ENCODE measurements around the gene TMEM134. TPM values are rescaled to one million over a fixed set of nuclear protein-coding genes. Genes with fewer than 3 reads are reported as not detected.

The TMEM134 gene
- total RNA-seq, 1 experiment from 2014 or later = 73.5 TPM

DNA sequence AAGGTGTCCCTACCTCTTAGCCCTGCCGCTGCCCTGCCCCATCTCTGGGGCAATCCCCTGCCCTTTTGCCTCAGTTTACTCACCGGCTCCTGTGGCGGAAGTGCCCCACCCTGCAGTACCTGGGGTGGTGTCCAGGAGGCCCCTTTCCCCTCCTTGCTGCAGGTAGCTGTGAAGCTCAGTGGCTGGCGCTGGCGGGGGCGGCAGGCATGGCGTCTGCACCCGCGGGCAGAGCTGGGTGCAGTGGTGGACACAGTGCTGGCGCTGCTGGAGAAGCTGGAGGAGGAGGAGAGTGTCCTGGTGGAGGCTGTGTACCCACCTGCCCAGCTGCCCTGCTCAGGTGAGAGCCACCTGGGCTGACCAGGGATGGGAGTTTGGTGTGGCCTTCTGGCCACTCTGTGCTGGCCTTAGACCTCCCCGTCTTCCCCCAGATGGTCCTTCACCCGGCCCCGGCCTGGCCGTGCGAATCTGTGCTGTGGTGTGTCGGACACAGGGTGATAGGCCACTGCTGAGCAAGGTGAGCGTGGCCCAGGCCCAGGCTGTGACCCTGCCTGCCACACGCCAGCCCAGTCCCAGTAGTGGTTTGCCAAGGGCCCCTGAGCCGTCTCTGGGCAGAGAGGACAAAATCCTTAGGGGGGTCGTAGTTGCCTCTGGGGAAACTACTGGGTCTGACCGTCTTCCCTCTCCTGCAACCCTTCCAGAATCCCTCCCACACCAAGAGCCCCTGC lies 49.6 kb downstream of the TMEM134 start:
- Histone ChIP-seq H3K79me2 (ENCODE audit: low read length) (no peaks in the 10 kb centered on the region), H4K20me1 (ENCODE audit: low read length) (no peaks in the 10 kb centered on the region), H3K4me1 (ENCODE audit: insufficient read depth, low read length) (peaks cover 13% of the 10 kb centered on the region; the same call in 1 of the 2 replicates), H2AFZ (ENCODE audit: low read length) (no peak overlapping the region), H3K4me3 (ENCODE audit: low read length) (no peak overlapping the region), H3K4me2 (ENCODE audit: low read length) (no peak overlapping the region), H3K27me3 (ENCODE audit: low read length) (no peaks in the 10 kb centered on the region), H3K9ac (ENCODE audit: low read length) (no peak overlapping the region), H3K9me3 (ENCODE audit: low read length) (no peaks in the 10 kb centered on the region), H3K27ac (ENCODE audit: low read length) (no peak overlapping the region), H3K36me3 (ENCODE audit: low read depth, low read length) (no peaks in the 10 kb centered on the region), H3F3A (ENCODE audit: low read length, unreplicated experiment) (no peaks in the 10 kb centered on the region), H3K9me2 (replicated peaks; ENCODE audit: low read length) (no peaks in the 10 kb centered on the region)
- ChIA-PET CTCF (interaction anchor here (1.7 kb wide), 1 partner anchor 18 kb away, joined by 6 read pairs; the partner anchor contains the start of gene PPP1CA), POLR2A (ENCODE audit: unreplicated experiment) (interaction anchor here (0.5 kb wide), 1 partner anchor 13 kb away, joined by 4 read pairs; no protein-coding TSS in a partner anchor)
- no peak for DNase-seq
- ATAC-seq = no peak
- TSS peak; percentile 45 for BruUV-seq (replicated peaks)
- no peak for TF ChIP-seq EZH2 (IDR thresholded peaks at IDR 0.05; ENCODE audit: low read length, unreplicated experiment)
- TF ChIP-seq CTCF (conservative IDR thresholded peaks at IDR 0.05; ENCODE audit: low read depth, low read length) = no peak
- no peak for TF ChIP-seq EZH2phosphoT487 (IDR thresholded peaks at IDR 0.05; ENCODE audit: borderline replicate concordance, low read length)
- intact Hi-C loops (cut with micrococcal nuclease) = no loop called here

DNA sequence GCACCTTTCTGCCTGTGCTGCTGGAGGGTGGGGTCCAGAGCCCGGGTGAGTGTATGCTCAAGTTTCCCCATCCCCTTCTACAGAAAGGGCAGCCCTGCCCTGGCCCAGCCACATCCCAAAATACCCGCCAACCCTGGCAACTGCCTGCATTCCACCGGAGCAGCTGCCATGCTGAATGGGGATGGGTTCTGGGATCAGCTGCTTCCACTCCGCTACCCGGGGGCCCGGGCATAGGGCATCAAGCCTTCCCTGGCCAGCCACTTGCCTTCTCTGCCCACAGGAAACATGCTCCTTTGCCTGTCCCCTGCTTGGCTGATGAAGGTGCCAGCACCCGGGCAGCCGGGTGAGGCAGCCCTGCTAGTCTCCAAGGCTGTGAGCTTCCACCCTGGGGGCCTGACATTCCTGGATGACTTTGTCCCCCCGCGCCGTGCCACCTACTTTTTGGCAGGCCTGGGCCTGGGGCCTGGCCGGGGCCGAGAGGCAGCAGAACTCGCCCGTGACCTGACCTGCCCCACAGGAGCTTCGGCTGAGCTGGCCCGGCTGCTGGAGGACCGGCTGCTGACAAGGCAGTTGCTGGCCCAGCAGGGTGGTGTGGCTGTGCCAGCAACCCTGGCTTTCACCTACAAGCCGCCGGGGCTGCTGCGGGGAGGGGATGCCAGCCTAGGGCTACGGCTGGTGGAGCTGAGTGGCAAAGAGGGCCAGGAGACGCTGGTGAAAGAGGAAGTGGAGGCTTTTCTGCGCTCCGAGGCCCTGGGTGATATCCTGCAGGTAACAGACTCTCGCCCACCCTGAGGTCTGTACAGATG lies 50.4 kb downstream of the TMEM134 start:
- H3K4me1 ChIP-seq (ENCODE audit: insufficient read depth, low read length) = peaks cover 13% of the 10 kb centered on the region; the same call in 1 of the 2 replicates
- no peak overlapping the region for H3K4me3 ChIP-seq (ENCODE audit: low read length)
- H3K36me3 ChIP-seq (ENCODE audit: low read depth, low read length) = no peaks in the 10 kb centered on the region
- ChIA-PET POLR2A (ENCODE audit: unreplicated experiment) (interaction anchor here (0.5 kb wide), 1 partner anchor 12 kb away, joined by 4 read pairs; no protein-coding TSS in a partner anchor), CTCF (no interaction called here)
- no peak overlapping the region for H3K27ac ChIP-seq (ENCODE audit: low read length)
- H3F3A ChIP-seq (ENCODE audit: low read length, unreplicated experiment) = no peaks in the 10 kb centered on the region
- H3K27me3 ChIP-seq (ENCODE audit: low read length) = no peaks in the 10 kb centered on the region
- H4K20me1 ChIP-seq (ENCODE audit: low read length) = no peaks in the 10 kb centered on the region
- no peaks in the 10 kb centered on the region for H3K79me2 ChIP-seq (ENCODE audit: low read length)
- H3K9ac ChIP-seq (ENCODE audit: low read length) = no peak overlapping the region
- BruUV-seq (replicated peaks) = no TSS peak
- no peaks in the 10 kb centered on the region for H3K9me3 ChIP-seq (ENCODE audit: low read length)
- no peak overlapping the region for H2AFZ ChIP-seq (ENCODE audit: low read length)
- ATAC-seq (no peak), DNase-seq (no peak)
- intact Hi-C loops (cut with micrococcal nuclease) = no loop called here
- H3K4me2 ChIP-seq (ENCODE audit: low read length) = no peak overlapping the region
- no peaks in the 10 kb centered on the region for H3K9me2 ChIP-seq (replicated peaks; ENCODE audit: low read length)
- no peak for TF ChIP-seq CTCF (conservative IDR thresholded peaks at IDR 0.05; ENCODE audit: low read depth, low read length)
- no peak for TF ChIP-seq EZH2 (IDR thresholded peaks at IDR 0.05; ENCODE audit: low read length, unreplicated experiment)
- no peak for TF ChIP-seq EZH2phosphoT487 (IDR thresholded peaks at IDR 0.05; ENCODE audit: borderline replicate concordance, low read length)
